ENCODE results near the gene HTRA1. TPM values are rescaled to one million over a fixed set of nuclear protein-coding genes. Genes with fewer than 3 reads are reported as not detected.
A peak's percentile ranks its signal among the peaks of the same experiment; 100 is the strongest.

Gene HTRA1
- polyA plus RNA-seq, 3 donors, result 0.84 to 4.7 (median 2.2) TPM

- Histone ChIP-seq H3K36me3 (replicated peaks in 1 of 2; ENCODE audit: control insufficient read depth in 1 of 2, insufficient read depth in 2 of 2, low read length in 2 of 2) (no peaks in the 10 kb centered on the region), H2AFZ (ENCODE audit: insufficient read depth, low read depth, low read length, poor library complexity, severe bottlenecking) (peak overlapping the region; percentile 63), H3K4me1 (ENCODE audit: control insufficient read depth in 1 of 2, insufficient read depth in 2 of 2, low read length in 2 of 2) (peaks cover 19 to 28% of the 10 kb centered on the region in 2 donors), H4K20me1 (ENCODE audit: insufficient read depth, low read length) (no peaks in the 10 kb centered on the region), H3K27me3 (ENCODE audit: control insufficient read depth in 2 of 2, insufficient read depth in 2 of 2, low read length in 2 of 2) (peaks cover 3 to 26% of the 10 kb centered on the region in 2 donors), H3K9ac (ENCODE audit: insufficient read depth, low read length, poor library complexity, severe bottlenecking) (no peak overlapping the region), H3K9me3 (replicated peaks in 1 of 2; ENCODE audit: control insufficient read depth in 1 of 2, insufficient read depth in 1 of 2, low read length in 2 of 2) (no peaks in the 10 kb centered on the region), H3K4me2 (replicated peaks; ENCODE audit: extremely low read depth, low read length, poor library complexity, severe bottlenecking) (peak overlapping the region; percentile 50), H3K79me2 (ENCODE audit: insufficient read depth, low read length) (no peaks in the 10 kb centered on the region), H3K27ac (ENCODE audit: low read depth in 1 of 2, low read length in 2 of 2) (no peak overlapping the region), H3K4me3 (replicated peaks in 1 of 3; ENCODE audit: low read depth in 2 of 3, low read length in 3 of 3) (peak overlapping the region in 1 of 3 experiments; percentile 27)
- TF ChIP-seq CTCF (IDR thresholded peaks at IDR 0.05), result no peak
- H3K27me3 Mint-ChIP-seq (ENCODE audit: low read depth in 3 of 3), result peaks cover 31 to 47% (median 40%) of the 10 kb centered on the region in 3 donors
- peak overlapping the region in 1 of 2 donors; percentile 85 for H3K4me3 Mint-ChIP-seq
- 0% methylated on average over 11 of the region's 15 CpGs for WGBS (ENCODE audit: insufficient coverage)
- H3K4me1 Mint-ChIP-seq, result peaks cover 44% of the 10 kb centered on the region
- peak in 1 of 3 donors; percentile 30 for DNase-seq
- H3K36me3 Mint-ChIP-seq, result peaks cover 0 to 10% of the 10 kb centered on the region in 2 donors
- peaks cover 0 to 2% (median 0%) of the 10 kb centered on the region in 7 donors for H3K9me3 Mint-ChIP-seq
- intact Hi-C loops (cut with micrococcal nuclease), result no loop called here
- H3K27ac Mint-ChIP-seq, result peak overlapping the region in 2 of 7 donors; percentile 50 to 59
These were observed 12.9 kb downstream of the HTRA1 start for GRCh38 chr10:122474131-122474818.

GRCh38 chr10:122475100-122475499, 13.7 kb downstream of the HTRA1 start:
- peaks cover 36 to 54% (median 42%) of the 10 kb centered on the region in 3 donors for H3K27me3 Mint-ChIP-seq (ENCODE audit: low read depth in 3 of 3)
- H3K4me1 ChIP-seq (ENCODE audit: control insufficient read depth in 1 of 2, insufficient read depth in 2 of 2, low read length in 2 of 2), result peaks cover 11 to 20% of the 10 kb centered on the region in 2 donors
- no peak overlapping the region for H3K27ac ChIP-seq (ENCODE audit: low read depth in 1 of 2, low read length in 2 of 2)
- DNase-seq, result no peak
- no peaks in the 10 kb centered on the region for H3K79me2 ChIP-seq (ENCODE audit: insufficient read depth, low read length)
- 88% methylated on average over 7 of the region's 12 CpGs for WGBS (ENCODE audit: insufficient coverage)
- no peak overlapping the region for H2AFZ ChIP-seq (ENCODE audit: insufficient read depth, low read depth, low read length, poor library complexity, severe bottlenecking)
- H3K27me3 ChIP-seq (ENCODE audit: control insufficient read depth in 2 of 2, insufficient read depth in 2 of 2, low read length in 2 of 2), result peaks cover 3 to 26% of the 10 kb centered on the region in 2 donors
- no peaks in the 10 kb centered on the region for H4K20me1 ChIP-seq (ENCODE audit: insufficient read depth, low read length)
- H3K36me3 Mint-ChIP-seq, result peaks cover 0 to 10% of the 10 kb centered on the region in 2 donors
- H3K4me1 Mint-ChIP-seq, result peaks cover 35% of the 10 kb centered on the region
- TF ChIP-seq CTCF (IDR thresholded peaks at IDR 0.05), result no peak
- H3K9me3 Mint-ChIP-seq, result peaks cover 0 to 2% (median 0%) of the 10 kb centered on the region in 7 donors
- H3K9me3 ChIP-seq (replicated peaks in 1 of 2; ENCODE audit: control insufficient read depth in 1 of 2, insufficient read depth in 1 of 2, low read length in 2 of 2), result no peaks in the 10 kb centered on the region
- no peak overlapping the region for H3K27ac Mint-ChIP-seq
- no peak overlapping the region for H3K4me2 ChIP-seq (replicated peaks; ENCODE audit: extremely low read depth, low read length, poor library complexity, severe bottlenecking)
- H3K36me3 ChIP-seq (replicated peaks in 1 of 2; ENCODE audit: control insufficient read depth in 1 of 2, insufficient read depth in 2 of 2, low read length in 2 of 2), result no peaks in the 10 kb centered on the region
- intact Hi-C loops (cut with micrococcal nuclease), result no loop called here
- H3K4me3 Mint-ChIP-seq, result peak overlapping the region in 1 of 2 donors; percentile 15
- H3K9ac ChIP-seq (ENCODE audit: insufficient read depth, low read length, poor library complexity, severe bottlenecking), result no peak overlapping the region
- H3K4me3 ChIP-seq (replicated peaks in 1 of 3; ENCODE audit: low read depth in 2 of 3, low read length in 3 of 3), result no peak overlapping the region
